AG04450 (cell line): ENCODE results near the gene LRP3. TPM values are rescaled to one million over a fixed set of nuclear protein-coding genes. Genes with fewer than 3 reads are reported as not detected.

Source experiments
- CTCF ChIA-PET: fragments of 300-600, 350-600 bp; formaldehyde crosslinking; extraction: SDS; loops from one replicate; lab custom pipeline; 2022; ENCODE audit warnings: antibody characterized with exemption, inconsistent platforms; lab: Charles Lee
- POLR2A ChIA-PET: fragments of 350-600 bp; formaldehyde crosslinking; extraction: SDS; loops from one replicate; lab custom pipeline; 2021; ENCODE audit warnings: antibody characterized with exemption, inconsistent platforms; lab: Yijun Ruan, JAX
- DNase-seq: peaks from one replicate; pipeline ENCODE4 v3.0.0-alpha.2; 2011; ENCODE audit warnings: low read depth, low spot score
- H3K27ac ChIP-seq: one replicate; pipeline ENCODE4 v1.5.1; 2012; ENCODE audit warnings: low read depth, low read length, control low read depth
- H3K27me3 ChIP-seq: one replicate; pipeline ENCODE4 v1.6.0; 2012; ENCODE audit warnings: low read length; ENCODE audit not compliant: control insufficient read depth, insufficient read depth
- H3K4me3 ChIP-seq: 2 replicates; pipeline ENCODE4 v1.5.1; 2011; ENCODE audit warnings: mild to moderate bottlenecking, low read depth, low read length, control low read depth
- H3K9me3 ChIP-seq: 2 replicates; pipeline ENCODE4 v1.5.1; 2012; ENCODE audit warnings: low read length; ENCODE audit not compliant: control insufficient read depth, insufficient read depth
- CTCF ChIP-seq: IDR thresholded peaks from 2 replicates; pipeline ENCODE4 v1.5.1; 2011; ENCODE audit warnings: low read depth, low read length, control low read depth, inconsistent platforms
- polyA plus RNA-seq: library from polyadenylated mRNA; depleted of rRNA; stranded (reverse); fragments of >200 nt; gene quantifications from 2 replicates; pipeline ENCODE4 v1.2.3, GENCODE V29; 2011

LRP3 gene
- polyA plus RNA-seq, 1 experiment = 9.5 TPM

GRCh38 chr19:33234092-33234491, 40.0 kb downstream of the LRP3 start:
- TF ChIP-seq CTCF = no peak

GRCh38 chr19:33234736-33235135, 40.6 kb downstream of the LRP3 start:
- ChIA-PET CTCF (interaction anchor here (1.0 to 6.5 kb wide), 8 partner anchors 12 to 216 kb away, joined by 3 to 54 read pairs (median 4); no protein-coding TSS in a partner anchor), POLR2A (no interaction called here)

More at GRCh38 chr19:33234092-33234491, 40.0 kb downstream of the LRP3 start:
- peaks cover 6% of the 10 kb centered on the region for H3K9me3 ChIP-seq
- CTCF ChIA-PET = interaction anchor here (0.6 to 6.5 kb wide), 5 partner anchors 21 to 1014 kb away, joined by 3 to 54 read pairs (median 4); partner anchors contain the start of gene CEBPA
- POLR2A ChIA-PET = no interaction called here
- no peak for DNase-seq
- peaks cover 24% of the 10 kb centered on the region for H3K27me3 ChIP-seq
- no peak overlapping the region for H3K4me3 ChIP-seq
- H3K27ac ChIP-seq = no peak overlapping the region

GRCh38 chr19:33235269-33235995, 41.3 kb downstream of the LRP3 start:
- DNase-seq = peak; percentile 18
- peaks cover 17% of the 10 kb centered on the region for H3K27me3 ChIP-seq
- no peaks in the 10 kb centered on the region for H3K9me3 ChIP-seq
- TF ChIP-seq CTCF = peak; percentile 91
- CTCF ChIA-PET = interaction anchor here (0.6 to 6.5 kb wide), 28 partner anchors 8 to 535 kb away, joined by 3 to 54 read pairs (median 4); partner anchors contain the start of genes CEBPA and SLC7A10
- no peak overlapping the region for H3K4me3 ChIP-seq
- POLR2A ChIA-PET = interaction anchor here (0.7 kb wide), 1 partner anchor 858 kb away, joined by 5 read pairs; no protein-coding TSS in a partner anchor
- H3K27ac ChIP-seq = no peak overlapping the region

More at GRCh38 chr19:33234736-33235135, 40.6 kb downstream of the LRP3 start:
- no peak overlapping the region for H3K27ac ChIP-seq
- no peak overlapping the region for H3K4me3 ChIP-seq
- no peak for DNase-seq
- H3K9me3 ChIP-seq = no peaks in the 10 kb centered on the region; the same call in 1 of the 2 replicates
- peaks cover 20% of the 10 kb centered on the region for H3K27me3 ChIP-seq
- no peak for TF ChIP-seq CTCF

GRCh38 chr19:33235996-33236350, 41.8 kb downstream of the LRP3 start:
- H3K27ac ChIP-seq = no peak overlapping the region
- ChIA-PET POLR2A (interaction anchor here (0.7 kb wide), 1 partner anchor 857 kb away, joined by 5 read pairs; no protein-coding TSS in a partner anchor), CTCF (interaction anchor here (0.7 to 6.5 kb wide), 24 partner anchors 8 to 535 kb away, joined by 3 to 54 read pairs (median 4); partner anchors contain the start of genes CEBPA and SLC7A10)
- no peak overlapping the region for H3K4me3 ChIP-seq
- DNase-seq = no peak
- TF ChIP-seq CTCF = no peak
- no peaks in the 10 kb centered on the region for H3K9me3 ChIP-seq
- H3K27me3 ChIP-seq = peaks cover 17% of the 10 kb centered on the region
